HG03439 (cell line): Measurements from ENCODE around the gene ENTPD6.

Experiments used
- ATAC-seq: cut with Tn5 transposase; IDR thresholded peaks from one replicate; pipeline ENCODE4 v1.9.1; 2021; ENCODE audit warnings: mild to moderate bottlenecking, moderate library complexity; ENCODE audit not compliant: unreplicated experiment

Gene ENTPD6

DNA sequence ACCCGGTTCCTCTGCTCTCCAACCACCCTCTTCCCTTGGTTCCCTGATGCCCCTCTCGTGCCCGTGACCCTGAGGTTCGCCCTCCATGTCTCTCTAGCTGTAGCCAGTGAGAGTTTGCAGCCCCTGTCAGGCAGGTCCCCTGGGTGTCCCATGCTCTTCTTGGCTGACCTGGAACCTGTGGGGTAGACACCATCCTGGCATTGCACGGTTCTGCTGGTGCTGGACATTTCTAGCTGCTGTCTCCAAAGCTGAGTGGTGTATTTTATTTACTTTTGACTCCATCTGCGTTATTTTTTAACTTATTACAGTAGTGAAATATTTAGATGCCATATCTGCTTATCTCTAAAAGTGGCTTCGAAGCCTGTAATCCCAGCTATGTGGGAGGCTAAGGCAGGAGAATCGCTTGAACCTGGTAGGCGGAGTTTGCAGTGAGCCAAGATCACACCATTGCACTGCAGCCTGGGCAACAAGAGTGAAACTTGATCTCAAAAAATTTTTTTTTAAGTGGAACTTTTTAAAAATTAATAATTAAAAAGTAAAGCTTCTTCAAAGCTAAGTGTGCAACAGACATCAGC is 12.5 kb downstream of the ENTPD6 start:
- no peak for ATAC-seq

DNA sequence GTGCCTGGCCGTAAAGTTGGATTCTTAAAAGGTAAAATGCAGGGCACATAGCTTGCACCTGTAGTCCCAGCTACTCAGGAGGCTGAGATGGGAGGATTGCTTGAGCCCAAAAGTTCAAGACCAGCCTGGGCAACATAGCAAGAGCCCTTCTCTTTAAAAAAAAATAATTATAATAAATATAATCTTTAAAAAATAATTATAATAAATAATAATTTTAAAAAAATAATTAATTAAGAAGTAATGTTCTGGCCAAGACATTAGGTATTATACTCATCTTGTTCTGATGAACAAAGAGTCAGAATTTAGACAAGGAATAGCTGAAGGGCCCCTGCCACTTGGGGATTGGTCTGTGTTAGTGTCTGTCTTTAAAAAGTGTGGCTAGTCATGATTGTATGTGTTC is 13.9 kb downstream of the ENTPD6 start:
- ATAC-seq = no peak

DNA sequence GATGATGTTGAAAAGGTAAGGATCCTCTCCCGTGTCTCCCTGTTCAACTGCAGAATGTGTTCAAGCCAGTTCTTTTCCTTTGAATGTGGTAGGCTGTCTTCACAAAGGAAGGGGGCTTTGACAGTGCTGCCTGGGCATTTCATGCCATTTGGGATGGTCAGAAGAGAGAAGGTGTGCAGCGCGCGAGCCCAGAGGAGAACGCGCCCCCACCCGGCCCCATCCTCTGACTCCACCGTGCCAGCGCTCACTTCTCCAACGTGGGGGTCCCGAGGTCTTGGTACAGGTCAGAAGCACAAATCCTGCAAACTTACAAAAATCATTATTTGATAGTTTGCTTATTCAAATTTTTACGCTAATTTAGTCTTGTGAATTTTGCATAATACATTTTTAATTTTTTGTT is 14.4 kb downstream of the ENTPD6 start:
- no peak for ATAC-seq

DNA sequence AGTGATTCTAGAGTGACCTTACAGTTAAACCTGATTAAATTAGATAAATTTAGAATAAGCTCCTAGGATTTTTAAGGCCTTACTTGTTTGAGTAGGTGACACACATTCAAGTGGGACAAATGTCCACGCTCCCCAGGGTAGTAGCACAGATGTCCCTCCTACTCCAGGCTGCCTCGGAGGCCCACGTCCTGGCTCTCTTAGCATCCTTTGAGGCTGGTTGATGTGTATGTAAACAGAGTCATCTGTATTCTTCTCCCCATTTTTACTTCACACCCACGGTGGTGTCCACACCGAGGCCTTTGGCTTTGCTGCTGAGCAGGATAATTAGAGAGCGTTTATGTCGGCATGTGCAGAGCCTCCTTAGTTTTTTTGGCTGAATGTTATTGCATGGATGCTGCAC is 15.8 kb downstream of the ENTPD6 start:
- ATAC-seq = no peak

DNA sequence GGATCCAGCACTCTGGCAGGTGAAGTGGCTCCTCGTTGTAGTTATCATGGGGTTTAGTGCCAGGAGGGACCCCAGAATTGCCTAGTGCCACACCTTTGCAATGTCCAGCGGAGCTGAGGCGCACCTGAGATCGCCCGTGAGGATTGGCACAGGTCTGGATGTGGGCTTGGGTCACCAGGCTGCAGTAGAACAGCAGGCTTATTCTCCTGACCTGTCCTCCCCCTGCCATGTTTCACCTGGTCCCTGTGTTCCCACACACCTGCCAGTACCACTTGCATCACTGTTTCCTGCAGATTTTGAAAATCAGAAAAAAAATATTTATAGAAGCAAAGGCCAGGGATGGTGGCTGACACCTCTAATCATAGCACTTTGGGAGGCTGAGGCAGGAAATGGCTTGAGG is 16.7 kb downstream of the ENTPD6 start:
- ATAC-seq = no peak

DNA sequence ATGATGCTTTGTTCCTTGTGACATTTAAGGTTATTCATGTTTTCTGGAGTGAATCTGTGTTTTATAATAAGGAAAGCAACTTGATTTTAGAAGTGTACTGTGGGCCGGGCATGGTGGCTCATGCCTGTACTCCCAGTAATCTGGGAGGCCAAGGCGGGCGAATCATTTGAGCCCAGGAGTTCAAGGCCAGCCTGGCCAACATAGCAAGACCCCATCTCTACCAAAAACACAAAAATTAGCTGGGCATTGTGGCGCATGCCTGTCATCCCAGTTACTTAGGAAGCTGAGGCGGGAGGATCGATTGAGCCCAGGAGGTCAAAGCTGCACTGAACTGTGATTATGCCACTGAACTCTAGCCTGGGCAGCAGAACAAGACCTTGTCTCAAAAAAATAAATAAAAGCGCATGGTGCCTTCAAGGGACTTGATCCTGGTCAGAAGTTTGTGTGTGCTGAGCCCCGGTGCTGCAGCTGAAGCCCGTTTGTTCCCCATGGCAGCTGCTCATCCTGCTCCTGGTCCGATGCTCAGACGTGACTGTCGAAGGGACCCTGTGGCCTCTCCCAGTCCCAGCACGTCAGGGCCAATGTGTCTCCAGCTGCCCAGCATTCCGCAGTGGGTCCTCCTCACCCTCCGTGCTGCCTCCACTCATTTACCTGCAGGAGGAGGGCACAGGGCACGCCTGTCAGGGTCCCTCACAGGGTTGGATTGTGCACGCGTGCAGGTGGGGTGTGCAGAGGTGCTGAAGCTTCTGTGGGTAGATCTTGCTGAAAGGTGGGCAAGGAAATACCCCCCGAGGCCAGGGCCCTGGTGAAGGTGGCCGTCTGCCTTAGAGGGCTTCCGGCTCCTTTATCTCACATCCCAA is 18.3 kb downstream of the ENTPD6 start:
- no peak for ATAC-seq

DNA sequence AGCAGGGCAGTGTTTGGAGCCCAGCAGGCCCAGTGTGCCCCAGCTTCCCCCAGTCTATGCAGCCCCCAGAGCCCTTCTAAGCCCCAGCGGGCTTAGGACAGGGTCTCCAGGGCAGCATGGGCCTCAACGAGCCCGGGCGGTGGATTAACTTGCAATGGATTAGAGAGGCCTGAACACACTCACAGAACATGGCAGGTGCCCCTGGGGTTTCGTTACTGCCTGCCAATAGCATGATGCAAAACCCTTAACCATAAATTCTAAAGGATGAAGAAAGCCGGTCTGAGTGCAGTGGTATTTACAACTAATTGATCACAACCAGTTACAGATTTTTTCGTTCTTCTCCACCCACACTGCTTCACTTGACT is 18.9 kb downstream of the ENTPD6 start:
- ATAC-seq = no peak

DNA sequence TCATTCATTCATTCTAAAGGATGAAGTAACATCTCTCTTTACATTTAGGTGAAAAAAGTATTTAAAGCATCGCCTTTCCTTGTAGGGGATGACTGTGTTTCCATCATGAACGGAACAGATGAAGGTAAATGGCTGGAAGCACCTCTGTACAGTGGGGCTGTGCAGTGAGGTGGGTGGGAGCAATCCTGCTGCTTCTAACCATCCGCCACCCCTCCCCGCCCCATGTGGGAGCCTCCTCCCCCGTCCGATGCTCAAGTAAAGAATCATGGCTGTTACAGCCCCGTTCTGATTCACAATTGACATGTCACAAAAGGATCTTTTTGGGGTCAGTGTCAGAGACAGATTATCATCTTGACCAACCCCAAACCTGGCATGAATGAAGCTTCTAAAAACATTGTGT is 19.3 kb downstream of the ENTPD6 start:
- no peak for ATAC-seq

DNA sequence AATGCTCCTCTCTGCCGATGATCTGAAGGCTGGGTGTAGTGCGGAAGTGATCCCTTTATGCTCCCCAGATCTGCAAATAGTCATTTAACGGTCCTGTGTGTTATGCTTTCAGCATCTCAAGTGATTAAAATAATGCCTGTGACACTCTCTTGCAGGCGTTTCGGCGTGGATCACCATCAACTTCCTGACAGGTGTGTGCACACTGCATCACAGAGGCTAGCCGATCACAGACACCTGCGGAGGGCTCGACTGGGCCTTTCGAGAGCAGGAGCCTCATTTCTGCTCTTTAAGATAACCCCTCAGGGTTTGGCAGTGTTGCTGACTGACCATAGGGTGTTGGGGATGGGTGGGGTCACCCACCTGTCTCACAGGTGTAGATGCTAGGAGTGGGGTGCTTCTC is 20.0 kb downstream of the ENTPD6 start:
- no peak for ATAC-seq

DNA sequence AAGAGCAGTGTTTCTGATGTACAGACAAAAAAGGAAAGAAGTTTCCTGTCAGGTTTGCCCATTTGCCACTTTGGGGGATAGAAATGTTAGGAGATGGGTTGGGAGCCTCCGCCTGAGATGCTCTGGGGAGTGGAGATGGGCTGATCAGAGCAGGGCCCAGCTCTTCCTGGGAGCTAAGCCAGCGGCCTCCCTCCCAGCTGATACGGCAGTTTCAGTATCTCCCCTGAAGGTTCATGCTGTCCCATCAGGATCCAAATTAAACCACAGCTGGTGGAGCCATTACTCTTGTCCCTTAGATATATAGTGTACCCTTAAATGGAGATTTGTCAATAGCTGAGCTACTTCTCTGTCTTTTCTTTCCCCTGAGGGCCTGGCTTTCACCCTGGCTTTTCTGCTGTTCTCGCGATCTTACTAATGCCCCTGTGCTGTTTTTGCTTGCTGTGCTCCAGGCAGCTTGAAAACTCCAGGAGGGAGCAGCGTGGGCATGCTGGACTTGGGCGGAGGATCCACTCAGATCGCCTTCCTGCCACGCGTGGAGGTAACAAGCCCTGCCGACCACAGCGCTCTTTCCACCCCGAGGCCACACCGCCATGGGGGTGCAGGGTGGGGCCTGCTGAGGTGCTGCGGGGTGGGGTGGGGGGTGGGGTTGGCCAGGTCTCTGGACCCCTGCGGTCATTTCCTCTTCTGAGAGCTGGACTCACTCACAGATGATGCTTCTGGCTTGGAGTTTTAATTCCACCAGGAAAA is 20.9 kb downstream of the ENTPD6 start:
- ATAC-seq = no peak

DNA sequence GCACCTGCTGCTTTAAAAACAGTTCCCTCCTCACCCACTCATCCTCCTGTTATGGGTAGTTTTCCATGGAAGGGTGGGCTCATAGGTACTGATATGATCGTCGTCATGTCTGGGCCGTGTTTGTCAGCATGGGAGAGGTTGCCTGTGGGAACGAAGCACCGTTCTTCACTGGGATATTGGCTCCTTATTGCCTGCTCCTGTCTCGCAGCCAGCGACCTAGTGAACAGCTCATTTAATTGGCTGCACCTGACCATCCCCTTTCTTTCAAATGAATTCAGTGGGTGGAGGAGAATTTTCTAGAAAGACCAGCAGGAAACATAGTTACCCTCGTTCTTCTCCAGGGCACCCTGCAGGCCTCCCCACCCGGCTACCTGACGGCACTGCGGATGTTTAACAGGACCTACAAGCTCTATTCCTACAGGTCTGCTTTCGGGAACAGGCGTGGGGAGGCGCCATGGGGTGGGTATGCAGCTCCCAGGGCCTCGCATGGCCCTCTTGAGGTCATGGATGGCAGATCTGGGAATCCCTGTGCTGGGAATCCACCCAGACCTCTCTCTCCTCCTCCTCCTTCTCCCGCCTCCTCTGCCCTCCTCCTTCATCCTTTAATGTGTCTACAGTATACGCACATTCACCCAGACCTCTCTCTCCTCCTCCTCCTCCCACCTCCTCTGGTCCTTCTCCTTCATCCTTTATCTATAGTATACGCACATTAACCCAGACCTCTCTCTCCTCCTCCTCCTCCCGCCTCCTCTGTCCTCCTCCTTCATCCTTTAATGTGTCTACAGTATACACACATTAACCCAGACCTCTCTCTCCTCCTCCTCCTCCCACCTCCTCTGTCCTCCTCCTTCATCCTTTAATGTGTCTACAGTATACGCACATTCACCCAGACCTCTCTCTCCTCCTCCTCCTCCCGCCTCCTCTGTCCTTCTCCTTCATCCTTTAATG is 21.9 kb downstream of the ENTPD6 start:
- no peak for ATAC-seq

DNA sequence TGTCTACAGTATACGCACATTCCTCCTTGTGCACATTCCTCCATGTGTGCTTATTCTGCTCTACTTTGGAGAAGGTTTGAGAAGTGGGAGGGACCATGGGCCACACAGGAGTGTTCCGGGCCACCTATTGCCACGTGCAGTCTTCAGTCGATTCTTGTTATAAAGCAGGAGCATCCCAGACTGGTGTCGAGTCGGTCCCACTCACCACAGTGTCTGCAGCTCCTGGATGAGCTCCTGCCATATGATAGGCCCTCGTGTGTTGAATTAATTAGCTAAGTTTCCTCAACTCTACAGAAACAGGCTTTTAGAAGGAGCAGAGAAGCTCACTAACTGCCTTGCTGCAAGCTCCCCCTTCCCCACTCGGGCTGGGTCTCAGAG is 22.6 kb downstream of the ENTPD6 start:
- no peak for ATAC-seq

DNA sequence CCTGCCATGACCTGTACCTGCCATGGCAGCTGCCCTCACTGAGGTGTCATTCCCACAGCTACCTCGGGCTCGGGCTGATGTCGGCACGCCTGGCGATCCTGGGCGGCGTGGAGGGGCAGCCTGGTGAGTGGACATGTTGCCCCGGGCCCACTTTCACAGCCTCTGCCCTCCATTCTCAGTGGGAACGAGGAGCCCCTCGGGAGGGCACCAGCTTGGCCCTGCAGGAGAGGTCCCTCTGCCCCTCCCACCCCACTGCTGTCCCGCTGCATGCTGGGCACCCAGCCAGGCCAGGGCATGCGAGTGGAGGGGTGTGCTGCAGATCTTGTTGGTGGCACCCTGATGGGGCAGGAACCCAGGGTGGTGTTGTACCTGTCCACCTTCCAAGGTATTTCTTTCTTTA is 23.0 kb downstream of the ENTPD6 start:
- no peak for ATAC-seq

DNA sequence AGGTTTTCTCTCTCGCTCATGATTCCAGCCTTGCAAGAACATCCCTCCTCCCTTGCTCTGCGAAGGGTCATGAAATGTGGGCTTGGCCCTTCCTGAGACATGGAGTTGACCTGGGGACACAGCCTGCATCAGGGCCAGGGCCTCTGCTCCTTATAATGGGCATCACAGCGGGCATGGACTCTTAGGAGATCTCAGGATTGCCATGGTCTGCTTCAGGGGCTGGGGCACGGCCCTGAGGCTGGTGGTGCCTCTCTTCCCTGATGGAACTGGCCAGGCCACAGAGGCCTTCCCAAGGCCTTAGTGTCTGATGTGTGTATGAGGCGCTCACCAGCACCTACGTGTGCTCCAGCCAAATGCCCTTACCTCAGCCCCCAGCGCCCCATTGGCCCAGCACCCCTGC is 23.9 kb downstream of the ENTPD6 start:
- ATAC-seq = no peak

DNA sequence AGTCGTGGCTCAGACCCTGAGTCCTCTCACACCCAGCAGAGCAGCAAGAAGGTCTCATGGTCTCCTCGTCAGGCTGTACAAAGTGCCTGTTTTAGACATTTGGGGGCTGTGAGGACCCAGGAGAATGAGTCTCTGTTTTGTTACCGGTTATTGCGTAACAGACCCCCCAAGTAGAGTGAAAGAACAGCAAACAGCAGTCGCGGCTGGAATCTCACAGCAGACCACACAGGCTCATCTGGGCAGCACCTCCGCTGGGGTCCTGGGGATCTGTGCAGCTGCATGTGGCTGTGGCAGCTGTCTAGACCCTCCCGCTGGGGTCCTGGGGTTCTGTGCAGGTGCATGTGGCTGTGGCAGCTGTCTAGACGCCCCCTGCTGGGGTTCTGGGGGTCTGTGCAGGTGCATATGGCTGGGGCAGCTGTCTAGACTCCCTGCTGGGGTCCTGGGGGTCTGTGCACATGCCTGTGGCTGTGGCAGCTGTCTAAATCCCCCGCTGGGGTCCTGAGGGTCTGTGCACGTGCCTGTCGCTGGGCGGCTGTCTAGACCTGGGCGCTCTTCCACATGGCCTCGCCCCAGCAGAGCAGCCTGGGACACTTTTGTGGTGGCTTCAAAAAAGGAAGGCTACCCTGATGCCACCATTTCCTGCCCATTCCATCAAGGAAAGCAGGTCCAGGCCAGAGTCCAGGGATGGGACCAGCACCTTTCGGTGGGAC is 24.7 kb downstream of the ENTPD6 start:
- ATAC-seq = no peak

DNA sequence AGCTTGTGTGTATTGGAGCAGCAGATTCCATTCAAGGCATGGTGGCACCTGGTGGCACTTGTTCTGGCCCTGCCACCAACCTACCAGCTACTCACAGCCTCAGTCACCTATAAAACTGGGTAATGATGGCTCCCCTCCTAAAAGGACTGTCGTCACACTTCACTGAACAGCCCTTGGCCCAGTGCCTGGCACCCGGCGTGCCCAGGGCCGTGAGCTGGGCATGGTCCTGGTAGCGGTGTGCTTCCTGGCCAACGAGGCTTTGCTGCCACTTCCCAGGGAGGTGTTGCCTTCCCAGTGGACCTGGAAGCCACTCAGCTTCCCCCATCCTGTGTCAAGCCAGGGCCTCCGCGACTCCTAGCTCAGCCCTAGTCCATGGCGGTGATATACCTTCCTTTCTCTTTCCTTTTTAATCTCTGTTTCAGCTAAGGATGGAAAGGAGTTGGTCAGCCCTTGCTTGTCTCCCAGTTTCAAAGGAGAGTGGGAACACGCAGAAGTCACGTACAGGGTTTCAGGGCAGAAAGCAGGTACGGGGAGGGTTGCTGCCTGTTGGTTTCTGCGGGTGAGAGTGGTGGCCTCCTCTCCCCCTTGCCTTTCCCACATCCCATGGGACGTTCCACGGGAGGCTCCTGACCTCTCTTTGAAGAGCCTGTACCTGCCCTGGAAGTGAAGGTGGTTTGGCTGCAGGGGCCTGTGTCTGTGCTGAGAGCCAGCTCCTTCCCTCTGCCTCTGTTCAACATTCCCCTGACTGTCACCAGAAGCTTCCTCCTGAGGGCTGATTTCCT is 25.5 kb downstream of the ENTPD6 start:
- no peak for ATAC-seq

DNA sequence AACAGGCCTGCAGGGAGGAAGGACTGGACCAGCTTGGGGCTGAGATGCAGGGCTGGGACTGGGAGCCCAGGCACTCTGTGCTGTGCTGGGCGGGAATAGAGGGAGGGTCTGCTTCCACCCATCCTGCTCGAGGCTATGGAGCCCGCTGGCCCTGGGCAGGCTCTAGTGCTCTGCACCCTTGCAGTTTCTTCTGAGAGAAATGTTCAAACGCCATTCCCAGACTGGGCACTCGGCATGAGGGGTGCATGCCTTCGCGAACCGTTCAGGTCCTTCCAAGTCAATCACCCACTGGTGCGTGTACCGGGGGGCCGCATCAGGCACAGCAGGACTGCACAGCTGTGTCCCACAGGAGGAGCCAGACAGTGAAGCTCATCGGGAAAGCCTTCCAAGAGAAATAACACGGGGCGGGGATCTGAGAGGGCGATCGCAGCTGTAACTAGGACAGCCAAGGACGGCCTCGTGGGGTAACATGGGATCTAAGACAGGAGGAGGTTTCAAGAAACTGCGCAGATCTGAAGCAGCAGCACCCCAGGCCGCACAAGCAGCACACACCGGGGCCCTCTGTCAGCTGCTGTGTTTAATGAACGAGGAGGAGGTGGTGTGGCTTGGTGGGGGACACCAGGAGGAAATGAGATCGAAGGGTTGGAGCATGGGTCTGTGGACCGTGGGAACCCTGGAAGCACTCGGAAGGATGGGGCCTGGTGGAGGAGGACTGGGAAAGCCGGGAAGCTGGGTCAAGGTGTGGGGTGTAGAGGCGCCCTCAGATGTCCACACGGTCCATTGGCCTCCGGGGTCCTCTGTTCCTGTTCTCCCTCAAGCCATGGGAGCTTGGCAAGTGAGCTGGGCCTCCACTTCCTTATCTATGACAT is 26.3 kb downstream of the ENTPD6 start:
- no peak for ATAC-seq

DNA sequence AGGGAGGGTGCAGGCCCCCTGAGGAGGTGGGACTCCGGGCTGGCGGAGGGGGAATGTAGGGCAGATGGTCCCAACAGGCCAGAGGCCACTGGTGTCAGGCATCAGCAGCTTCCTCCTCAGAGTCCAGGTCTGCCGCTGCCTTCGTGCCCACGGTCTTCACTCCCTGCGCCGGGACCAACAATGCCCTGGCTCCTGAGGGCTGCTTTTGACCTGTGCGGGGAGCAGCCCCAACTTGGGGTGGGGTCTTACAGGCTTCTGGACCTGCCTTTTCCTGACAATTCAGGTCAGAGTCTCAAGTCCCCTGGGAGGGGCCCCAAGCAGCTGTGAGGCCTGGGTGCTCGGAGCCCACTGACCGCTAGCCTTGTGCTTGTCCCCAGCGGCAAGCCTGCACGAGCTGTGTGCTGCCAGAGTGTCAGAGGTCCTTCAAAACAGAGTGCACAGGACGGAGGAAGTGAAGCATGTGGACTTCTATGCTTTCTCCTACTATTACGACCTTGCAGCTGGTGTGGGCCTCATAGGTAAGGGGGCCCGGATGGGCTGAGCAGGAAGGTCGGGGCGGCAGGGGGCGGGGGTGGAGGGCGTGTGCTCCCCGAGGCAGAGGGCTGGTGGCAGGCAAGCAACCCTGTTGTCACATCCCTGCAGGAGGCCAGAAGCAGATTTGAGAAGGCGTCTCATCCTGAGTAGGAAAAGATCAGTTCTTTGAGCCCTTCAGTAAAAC is 27.1 kb downstream of the ENTPD6 start:
- no peak for ATAC-seq
